ENCODE measurements around the gene METAP2.

Gene METAP2

GRCh38 chr12:95553197-95553943 lies 79.4 kb downstream of the METAP2 start:
- no peak for DNase-seq

GRCh38 chr12:95554532-95555071 lies 80.7 kb downstream of the METAP2 start:
- DNase-seq, result no peak

- DNase-seq, result no peak
These were observed 83.7 kb downstream of the METAP2 start for GRCh38 chr12:95557625-95558024.

Data from inflammatory macrophage treated with lipopolysaccharide for 4 hours (primary cell).